Endothelial cell of umbilical vein (primary cell): ENCODE results near the gene NPTN. TPM values are rescaled to one million over a fixed set of nuclear protein-coding genes. Genes with fewer than 3 reads are reported as not detected.

Experiments used
- BruUV-seq: library from RNA; stranded (reverse); fragments of 400-500 nt; replicated peaks from 2 replicates; lab custom pipeline; 2021; lab: Mats Ljungman, UMichigan
- CTCF ChIA-PET: fragments of 300-600, 350-600 bp; sonication (Branson Sonifier 250); formaldehyde crosslinking; loops from one replicate; lab custom pipeline; 2021; ENCODE audit warnings: antibody characterized with exemption, inconsistent platforms; lab: Charles Lee
- POLR2A ChIA-PET: fragments of 300-600, 350-600 bp; sonication (Branson Sonifier 250); formaldehyde crosslinking; loops from one replicate; lab custom pipeline; 2021; ENCODE audit warnings: antibody characterized with exemption, inconsistent platforms; lab: Charles Lee
- DNase-seq: peaks from one replicate; pipeline ENCODE4 v3.0.0-alpha.2; 2011; ENCODE audit warnings: low read depth, low spot score
- FAIRE-seq: peaks from 2 replicates; lab custom pipeline; 2011; peaks lifted over from hg19 to GRCh38; lab: Jason Lieb, UNC
- H2AFZ ChIP-seq: 2 replicates; pipeline ENCODE4 v1.6.0; 2012; ENCODE audit warnings: low read depth, low read length, control low read depth, inconsistent platforms
- H3K27ac ChIP-seq: 2 replicates; pipeline ENCODE4 v1.5.1; 2011; ENCODE audit warnings: low read depth, mild to moderate bottlenecking, control low read depth, low read length, moderate library complexity; ENCODE audit not compliant: insufficient read depth
- H3K27me3 ChIP-seq, 2 experiments: 2 replicates each; pipeline versions ENCODE4 v1.6.0 to v1.6.1; 2011; ENCODE audit warnings: low read length in 2 of 2, mixed read lengths in 1 of 2; ENCODE audit not compliant: control insufficient read depth in 2 of 2, insufficient read depth in 2 of 2
- H3K36me3 ChIP-seq, 2 experiments: 2 replicates in 1 of 2; 3 replicates in 1 of 2; pipeline ENCODE4 v1.5.1; 2011; ENCODE audit warnings: low read length in 2 of 2, mild to moderate bottlenecking in 1 of 2, moderate library complexity in 1 of 2; ENCODE audit not compliant: control insufficient read depth in 2 of 2, insufficient read depth in 2 of 2; ENCODE audit errors: extremely low read depth in 1 of 2
- H3K4me1 ChIP-seq: 3 replicates; pipeline ENCODE4 v1.5.1; 2011; ENCODE audit warnings: mild to moderate bottlenecking, low read length; ENCODE audit not compliant: control insufficient read depth, insufficient read depth; ENCODE audit errors: extremely low read depth
- H3K4me2 ChIP-seq: 2 replicates; pipeline ENCODE4 v1.6.1; 2011; ENCODE audit warnings: low read length, control low read depth, mixed read lengths; ENCODE audit not compliant: insufficient read depth
- H3K4me3 ChIP-seq, 3 experiments: fragments of 200-600 bp in 1 of 3; sonication (generic), shearing (Covaris generic) in 1 of 3; replicated peaks in 1 of 3; 2 replicates each; pipeline ENCODE4 v1.5.1; 2011 to 2016; ENCODE audit warnings: control low read depth in 3 of 3, low read length in 3 of 3, mild to moderate bottlenecking in 2 of 3, inconsistent platforms in 1 of 3, low read depth in 1 of 3, moderate library complexity in 1 of 3; ENCODE audit not compliant: insufficient read depth in 1 of 3
- H3K79me2 ChIP-seq: 2 replicates; pipeline ENCODE4 v1.6.0; 2012; ENCODE audit warnings: low read length, inconsistent platforms; ENCODE audit not compliant: control insufficient read depth, insufficient read depth
- H3K9ac ChIP-seq: replicated peaks from 2 replicates; pipeline ENCODE3; 2011; ENCODE audit warnings: low read length, control low read depth; ENCODE audit not compliant: insufficient read depth; ENCODE audit errors: extremely low read depth
- H3K9me1 ChIP-seq: replicated peaks from 3 replicates; pipeline ENCODE4 v1.6.0; 2011; ENCODE audit warnings: mild to moderate bottlenecking, low read length; ENCODE audit not compliant: control insufficient read depth, insufficient read depth; ENCODE audit errors: extremely low read depth
- H3K9me3 ChIP-seq: replicated peaks from 2 replicates; pipeline ENCODE4 v1.5.1; 2012; ENCODE audit warnings: low read length, inconsistent platforms; ENCODE audit not compliant: control insufficient read depth, insufficient read depth
- H4K20me1 ChIP-seq: replicated peaks from 2 replicates; pipeline ENCODE3; 2011; ENCODE audit warnings: mild to moderate bottlenecking, low read length; ENCODE audit not compliant: control insufficient read depth, insufficient read depth; ENCODE audit errors: extremely low read depth
- EZH2 ChIP-seq: IDR thresholded peaks from 2 replicates; pipeline ENCODE4 v1.6.1; 2012; ENCODE audit warnings: borderline replicate concordance, low read depth, mild to moderate bottlenecking, moderate library complexity, low read length, inconsistent platforms; ENCODE audit not compliant: severe bottlenecking
- FOS ChIP-seq: IDR thresholded peaks from 2 replicates; pipeline ENCODE4 v1.6.1; 2011; ENCODE audit warnings: mild to moderate bottlenecking, low read length, moderate library complexity, borderline replicate concordance; ENCODE audit not compliant: insufficient read depth
- GATA2 ChIP-seq: IDR thresholded peaks from 2 replicates; pipeline ENCODE4 v1.7.0; 2011; ENCODE audit warnings: low read depth, mild to moderate bottlenecking, moderate library complexity, mixed read lengths, low read length; ENCODE audit not compliant: insufficient read length, insufficient read depth
- JUN ChIP-seq: IDR thresholded peaks from 2 replicates; pipeline ENCODE4 v1.6.1; 2011; ENCODE audit warnings: borderline replicate concordance, low read depth; ENCODE audit not compliant: insufficient read length, insufficient read depth
- MYC ChIP-seq: IDR thresholded peaks from one replicate; pipeline ENCODE4 v1.6.1; 2011; ENCODE audit warnings: mild to moderate bottlenecking, low read depth, low read length
- POLR2A ChIP-seq: IDR thresholded peaks from 2 replicates; pipeline ENCODE4 v1.6.1; 2012; ENCODE audit warnings: low read depth, mild to moderate bottlenecking, control low read depth, low read length
- POLR2AphosphoS5 ChIP-seq: IDR thresholded peaks from 2 replicates; pipeline ENCODE4 v1.6.1; 2012; ENCODE audit warnings: low read depth, mild to moderate bottlenecking, control low read depth, low read length, moderate library complexity; ENCODE audit not compliant: insufficient read depth
- dilution Hi-C: fragments of 300-500 bp; cut with MboI; formaldehyde crosslinking; loops from one replicate; pipeline ENCODE4 v1.15.0; 2019; ENCODE audit warnings: low sequenced_read_pairs; ENCODE audit not compliant: extremely low pct_ligation_motif_present
- intact Hi-C: fragments of 100-400 bp; cut with micrococcal nuclease; formaldehyde crosslinking; loops from one replicate; pipeline ENCODE4 v1.10.0; 2022
- polyA plus RNA-seq, 4 experiments: library from polyadenylated mRNA; depleted of rRNA in 3 of 4; stranded (reverse) in 3 of 4; unstranded in 1 of 4; fragments of >200 nt; gene quantifications; 2 replicates each; pipeline versions ENCODE4 v1.2.1 to v1.2.3, GENCODE V29; 2011 to 2012; ENCODE audit warnings: missing spikeins in 1 of 4
- total RNA-seq: library from RNA; stranded (reverse); gene quantifications from 2 replicates; pipeline ENCODE4 v1.2.3, GENCODE V29; 2021
- TF ChIP-seq, protein P1 (sequence below): IDR thresholded peaks from 2 replicates; pipeline ENCODE4 v1.6.1; 2011; ENCODE audit not compliant: insufficient read depth, insufficient read length
- TF ChIP-seq, protein P2 (sequence below), 2 donors: IDR thresholded peaks; 1 replicate in 1 of 2; 2 replicates in 1 of 2; pipeline ENCODE4 v1.5.1; 2011; ENCODE audit warnings: low read length in 2 of 2, mild to moderate bottlenecking in 2 of 2, moderate library complexity in 2 of 2, control low read depth in 1 of 2, inconsistent platforms in 1 of 2, low read depth in 1 of 2; ENCODE audit not compliant: insufficient read depth in 1 of 2; ENCODE audit errors: extremely low read depth in 1 of 2

Gene NPTN
- total and polyA plus RNA-seq, 2 donors (not counting 3 experiments of a cell fraction or from before 2014, with no cell fraction given), result 77.4 to 81.3 TPM

DNA sequence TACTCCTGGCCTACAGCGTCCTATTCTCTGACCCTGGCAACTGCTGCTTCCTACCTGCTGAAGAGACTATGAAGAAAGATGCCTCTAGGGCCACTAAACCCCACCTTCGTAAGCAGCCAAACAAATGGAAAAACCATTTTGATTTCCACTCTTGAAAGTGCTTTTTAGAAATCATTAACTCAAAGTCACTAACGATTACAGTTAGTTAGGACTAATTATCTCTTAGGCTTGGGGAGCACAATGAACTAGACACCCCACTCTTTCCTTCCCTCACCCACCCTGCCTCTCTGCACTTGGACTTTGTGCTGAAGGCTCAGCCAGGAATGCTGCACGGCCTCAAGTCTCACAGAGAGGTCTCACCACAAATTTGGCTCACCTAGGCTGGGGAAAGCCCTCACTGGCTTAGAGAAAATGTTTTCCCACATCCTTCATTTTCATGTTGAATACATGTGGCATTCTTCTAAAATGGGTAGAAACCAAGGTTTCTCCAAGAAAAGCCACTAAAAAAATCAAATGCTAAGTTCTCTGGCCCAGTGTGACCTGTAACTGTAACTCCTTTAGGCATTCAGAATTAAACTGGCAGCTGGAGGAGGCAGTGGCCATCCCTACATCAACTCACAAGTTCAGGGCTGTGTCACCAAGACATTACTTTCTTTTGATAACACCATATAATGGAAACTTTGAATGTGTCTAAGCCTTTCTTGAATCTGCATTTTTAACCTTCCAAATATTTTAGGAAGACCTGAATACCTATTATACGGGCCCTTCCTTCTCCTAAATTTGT, 47.1 kb downstream of the NPTN start:
- H3K36me3 ChIP-seq, result peaks cover 9 to 20% of the 10 kb centered on the region in 2 experiments
- no peaks in the 10 kb centered on the region for H3K4me1 ChIP-seq
- ChIA-PET CTCF (interaction anchor here (1.1 to 2.0 kb wide), 2 partner anchors 50 to 114 kb away, joined by 3 to 9 read pairs; no protein-coding TSS in a partner anchor), POLR2A (no interaction called here)
- dilution Hi-C loops (no loop called here), intact Hi-C loops (no loop called here)
- H3K79me2 ChIP-seq, result no peaks in the 10 kb centered on the region
- no peak for FAIRE-seq
- H3K27me3 ChIP-seq, result no peaks in the 10 kb centered on the region
- TF ChIP-seq EZH2, result no peak
- TF ChIP-seq GATA2, result no peak
- no peak for TF ChIP-seq POLR2A
- TF ChIP-seq, protein P1, sequence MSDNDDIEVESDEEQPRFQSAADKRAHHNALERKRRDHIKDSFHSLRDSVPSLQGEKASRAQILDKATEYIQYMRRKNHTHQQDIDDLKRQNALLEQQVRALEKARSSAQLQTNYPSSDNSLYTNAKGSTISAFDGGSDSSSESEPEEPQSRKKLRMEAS, result no peak
- TF ChIP-seq JUN, result no peak
- TF ChIP-seq POLR2AphosphoS5, result no peak
- TF ChIP-seq FOS, result no peak
- TF ChIP-seq, protein P2, sequence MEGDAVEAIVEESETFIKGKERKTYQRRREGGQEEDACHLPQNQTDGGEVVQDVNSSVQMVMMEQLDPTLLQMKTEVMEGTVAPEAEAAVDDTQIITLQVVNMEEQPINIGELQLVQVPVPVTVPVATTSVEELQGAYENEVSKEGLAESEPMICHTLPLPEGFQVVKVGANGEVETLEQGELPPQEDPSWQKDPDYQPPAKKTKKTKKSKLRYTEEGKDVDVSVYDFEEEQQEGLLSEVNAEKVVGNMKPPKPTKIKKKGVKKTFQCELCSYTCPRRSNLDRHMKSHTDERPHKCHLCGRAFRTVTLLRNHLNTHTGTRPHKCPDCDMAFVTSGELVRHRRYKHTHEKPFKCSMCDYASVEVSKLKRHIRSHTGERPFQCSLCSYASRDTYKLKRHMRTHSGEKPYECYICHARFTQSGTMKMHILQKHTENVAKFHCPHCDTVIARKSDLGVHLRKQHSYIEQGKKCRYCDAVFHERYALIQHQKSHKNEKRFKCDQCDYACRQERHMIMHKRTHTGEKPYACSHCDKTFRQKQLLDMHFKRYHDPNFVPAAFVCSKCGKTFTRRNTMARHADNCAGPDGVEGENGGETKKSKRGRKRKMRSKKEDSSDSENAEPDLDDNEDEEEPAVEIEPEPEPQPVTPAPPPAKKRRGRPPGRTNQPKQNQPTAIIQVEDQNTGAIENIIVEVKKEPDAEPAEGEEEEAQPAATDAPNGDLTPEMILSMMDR (IDR thresholded peaks at IDR 0.05; ENCODE audit: extremely low read depth in 1 of 2, insufficient read depth in 1 of 2, low read depth in 1 of 2, low read length in 2 of 2), result no peak
- no peak for TF ChIP-seq MYC
- H3K4me2 ChIP-seq, result no peak overlapping the region
- H3K4me3 ChIP-seq, result no peak overlapping the region
- H2AFZ ChIP-seq, result no peak overlapping the region
- no TSS peak for BruUV-seq
- no peaks in the 10 kb centered on the region for H3K9me1 ChIP-seq
- no peak overlapping the region for H3K9ac ChIP-seq
- DNase-seq, result no peak
- no peaks in the 10 kb centered on the region for H3K9me3 ChIP-seq
- no peak overlapping the region for H3K27ac ChIP-seq
- no peaks in the 10 kb centered on the region for H4K20me1 ChIP-seq
